HEK293 (cell line): ENCODE data around the gene ANO6.

Source experiments
- GLI2 ChIP-seq: fragments of 450-650 bp; formaldehyde crosslinking; IDR thresholded peaks from 2 replicates; pipeline ENCODE4; 2017; ENCODE audit warnings: missing biosample characterization, missing genetic modification characterization, low read depth, borderline replicate concordance
- KLF10 ChIP-seq: fragments of 450-650 bp; IDR thresholded peaks from 2 replicates; pipeline ENCODE4 v1.5.1; 2018; ENCODE audit warnings: missing biosample characterization, mild to moderate bottlenecking, missing genetic modification characterization
- OVOL3 ChIP-seq: fragments of 450-650 bp; formaldehyde crosslinking; IDR thresholded peaks from 2 replicates; pipeline ENCODE4 v1.5.1; 2016; ENCODE audit warnings: missing biosample characterization, missing genetic modification characterization
- SALL2 ChIP-seq: fragments of 450-650 bp; formaldehyde crosslinking; IDR thresholded peaks from 2 replicates; pipeline ENCODE4 v1.5.0; 2017; ENCODE audit warnings: missing biosample characterization, mild to moderate bottlenecking, missing genetic modification characterization, borderline replicate concordance
- SP7 ChIP-seq: fragments of 450-650 bp; formaldehyde crosslinking; IDR thresholded peaks from 2 replicates; pipeline ENCODE4 v1.5.1; 2016; ENCODE audit warnings: missing biosample characterization, missing genetic modification characterization
- TRIM28 ChIP-seq: IDR thresholded peaks from 2 replicates; pipeline ENCODE4 v1.6.1; 2011; ENCODE audit warnings: low read length, control low read depth, borderline replicate concordance
- ZBTB17 ChIP-seq: fragments of 450-650 bp; formaldehyde crosslinking; IDR thresholded peaks from 2 replicates; pipeline ENCODE4 v1.5.1; 2016; ENCODE audit warnings: missing biosample characterization, missing genetic modification characterization
- ZNF133 ChIP-seq: fragments of 450-650 bp; formaldehyde crosslinking; IDR thresholded peaks from 2 replicates; pipeline ENCODE4 v1.5.1; 2016; ENCODE audit warnings: missing biosample characterization, missing genetic modification characterization
- ZNF157 ChIP-seq: fragments of 450-650 bp; formaldehyde crosslinking; IDR thresholded peaks from 2 replicates; pipeline ENCODE4 v1.5.1; 2016; ENCODE audit warnings: missing biosample characterization, missing genetic modification characterization
- ZNF169 ChIP-seq: fragments of 450-650 bp; formaldehyde crosslinking; IDR thresholded peaks from 2 replicates; pipeline ENCODE4 v1.5.1; 2016; ENCODE audit warnings: missing biosample characterization, missing genetic modification characterization
- ZNF175 ChIP-seq: fragments of 450-650 bp; formaldehyde crosslinking; IDR thresholded peaks from 2 replicates; pipeline ENCODE4 v1.5.1; 2016; ENCODE audit warnings: missing biosample characterization, missing genetic modification characterization
- ZNF223 ChIP-seq: fragments of 450-650 bp; formaldehyde crosslinking; IDR thresholded peaks from 2 replicates; pipeline ENCODE4 v1.5.1; 2016; ENCODE audit warnings: missing biosample characterization, missing genetic modification characterization
- ZNF24 ChIP-seq: fragments of 450-650 bp; formaldehyde crosslinking; IDR thresholded peaks from 2 replicates; pipeline ENCODE4 v1.5.1; 2016; ENCODE audit warnings: missing biosample characterization, missing genetic modification characterization
- ZNF324 ChIP-seq: fragments of 450-650 bp; formaldehyde crosslinking; IDR thresholded peaks from 2 replicates; pipeline ENCODE4 v1.5.1; 2016; ENCODE audit warnings: missing biosample characterization, missing genetic modification characterization
- ZNF354C ChIP-seq: fragments of 450-650 bp; formaldehyde crosslinking; IDR thresholded peaks from 2 replicates; pipeline ENCODE4 v1.5.1; 2016; ENCODE audit warnings: missing biosample characterization, missing genetic modification characterization, low read depth, borderline replicate concordance
- ZNF398 ChIP-seq: fragments of 450-650 bp; formaldehyde crosslinking; IDR thresholded peaks from 2 replicates; pipeline ENCODE4 v1.5.1; 2017; ENCODE audit warnings: missing biosample characterization, missing genetic modification characterization
- ZNF416 ChIP-seq: fragments of 450-650 bp; formaldehyde crosslinking; IDR thresholded peaks from 2 replicates; pipeline ENCODE4 v1.5.1; 2016; ENCODE audit warnings: missing biosample characterization, missing genetic modification characterization
- ZNF426 ChIP-seq: fragments of 450-650 bp; formaldehyde crosslinking; IDR thresholded peaks from 2 replicates; pipeline ENCODE4 v1.5.1; 2017; ENCODE audit warnings: missing biosample characterization, missing genetic modification characterization, mild to moderate bottlenecking, inconsistent platforms, moderate library complexity
- ZNF521 ChIP-seq: fragments of 450-650 bp; formaldehyde crosslinking; IDR thresholded peaks from 2 replicates; pipeline ENCODE4 v1.5.1; 2017; ENCODE audit warnings: missing biosample characterization, mild to moderate bottlenecking, missing genetic modification characterization
- ZNF529 ChIP-seq: fragments of 450-650 bp; formaldehyde crosslinking; IDR thresholded peaks from 2 replicates; pipeline ENCODE4 v1.5.1; 2017; ENCODE audit warnings: missing genetic modification characterization, missing biosample characterization; ENCODE audit not compliant: insufficient replicate concordance
- ZNF548 ChIP-seq: fragments of 450-650 bp; formaldehyde crosslinking; IDR thresholded peaks from 2 replicates; pipeline ENCODE4 v1.5.1; 2016; ENCODE audit warnings: missing biosample characterization, missing genetic modification characterization
- ZNF571 ChIP-seq: fragments of 450-650 bp; formaldehyde crosslinking; IDR thresholded peaks from 2 replicates; pipeline ENCODE4 v1.5.0; 2017; ENCODE audit warnings: missing biosample characterization, missing genetic modification characterization
- ZNF596 ChIP-seq: fragments of 450-650 bp; IDR thresholded peaks from 2 replicates; pipeline ENCODE4 v1.5.0; 2018; ENCODE audit warnings: missing biosample characterization, mild to moderate bottlenecking, missing genetic modification characterization, moderate library complexity
- ZNF610 ChIP-seq: fragments of 450-650 bp; formaldehyde crosslinking; IDR thresholded peaks from 2 replicates; pipeline ENCODE4 v1.5.1; 2016; ENCODE audit warnings: missing biosample characterization, missing genetic modification characterization, borderline replicate concordance
- ZNF624 ChIP-seq: fragments of 450-650 bp; formaldehyde crosslinking; IDR thresholded peaks from 2 replicates; pipeline ENCODE4 v1.5.1; 2017; ENCODE audit warnings: missing biosample characterization, missing genetic modification characterization
- ZNF677 ChIP-seq: fragments of 450-650 bp; IDR thresholded peaks from 2 replicates; pipeline ENCODE4 v1.5.0; 2018; ENCODE audit warnings: missing biosample characterization, mild to moderate bottlenecking, missing genetic modification characterization, moderate library complexity
- ZNF704 ChIP-seq: fragments of 450-650 bp; formaldehyde crosslinking; IDR thresholded peaks from 2 replicates; pipeline ENCODE4 v1.5.1; 2016; ENCODE audit warnings: missing biosample characterization, missing genetic modification characterization
- ZNF830 ChIP-seq: fragments of 450-650 bp; IDR thresholded peaks from 2 replicates; pipeline ENCODE4 v1.5.0; 2018; ENCODE audit warnings: missing biosample characterization, missing genetic modification characterization, low read depth, mild to moderate bottlenecking, moderate library complexity
- ZSCAN23 ChIP-seq: fragments of 450-650 bp; formaldehyde crosslinking; IDR thresholded peaks from 2 replicates; pipeline ENCODE4 v1.5.1; 2016; ENCODE audit warnings: missing biosample characterization, missing genetic modification characterization
- ZSCAN30 ChIP-seq: fragments of 450-650 bp; IDR thresholded peaks from 2 replicates; pipeline ENCODE4 v1.5.1; 2018; ENCODE audit warnings: missing biosample characterization, mild to moderate bottlenecking, missing genetic modification characterization, moderate library complexity
- ZXDB ChIP-seq: fragments of 450-650 bp; formaldehyde crosslinking; IDR thresholded peaks from 2 replicates; pipeline ENCODE4 v1.5.1; 2016; ENCODE audit warnings: missing biosample characterization, missing genetic modification characterization
- TF ChIP-seq, protein P1 (sequence below): fragments of 450-650 bp; IDR thresholded peaks from 2 replicates; pipeline ENCODE4 v1.5.1; 2018; ENCODE audit warnings: missing biosample characterization, mild to moderate bottlenecking, missing genetic modification characterization
- TF ChIP-seq, protein P2 (sequence below): fragments of 450-650 bp; formaldehyde crosslinking; IDR thresholded peaks from 2 replicates; pipeline ENCODE4 v1.5.1; 2017; ENCODE audit warnings: missing biosample characterization, missing genetic modification characterization
- TF ChIP-seq, protein P3 (sequence below): fragments of 450-650 bp; formaldehyde crosslinking; IDR thresholded peaks from 2 replicates; pipeline ENCODE4 v1.5.1; 2016; ENCODE audit warnings: missing biosample characterization, missing genetic modification characterization

Gene ANO6

DNA sequence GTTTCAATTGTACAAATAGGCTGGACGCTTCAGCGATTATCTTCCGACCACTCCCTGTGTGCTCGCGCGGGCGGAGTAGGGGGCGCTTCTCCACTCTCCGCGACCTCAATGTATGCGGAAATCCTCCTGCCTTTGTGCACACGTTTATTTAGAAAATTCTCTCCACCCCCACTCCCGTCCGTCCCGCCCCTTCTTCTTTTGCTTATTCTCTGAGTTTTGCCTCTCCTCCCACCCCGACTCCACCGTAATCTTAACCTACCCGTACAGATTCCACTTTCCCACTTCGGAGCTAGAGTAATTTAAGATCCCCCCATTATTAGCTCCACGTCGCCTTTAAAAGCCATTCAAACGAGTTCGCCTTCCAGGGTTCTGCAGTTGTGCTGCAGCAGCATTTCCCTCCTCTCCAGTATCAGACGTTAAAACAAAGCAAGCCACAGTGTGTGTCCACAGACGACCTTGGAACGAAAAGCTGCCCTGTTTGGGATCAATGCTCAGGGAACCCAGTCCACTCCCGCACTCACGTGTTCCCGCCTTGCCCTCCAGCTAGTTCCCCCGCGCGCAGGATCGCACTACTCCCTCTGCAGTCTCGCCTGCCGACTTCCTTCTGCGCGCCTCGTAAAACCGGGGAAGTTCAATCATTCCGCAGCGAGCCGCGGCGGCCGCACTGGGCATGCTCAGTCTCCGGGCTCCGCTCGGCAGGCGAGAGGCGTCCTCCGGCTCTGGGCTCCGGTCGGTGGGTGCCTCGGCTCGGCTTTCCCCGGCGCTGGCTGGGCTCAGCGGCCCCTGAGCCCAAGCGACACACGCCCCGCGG lies at the start of gene ANO6 (continued):
- TF ChIP-seq, protein P1, sequence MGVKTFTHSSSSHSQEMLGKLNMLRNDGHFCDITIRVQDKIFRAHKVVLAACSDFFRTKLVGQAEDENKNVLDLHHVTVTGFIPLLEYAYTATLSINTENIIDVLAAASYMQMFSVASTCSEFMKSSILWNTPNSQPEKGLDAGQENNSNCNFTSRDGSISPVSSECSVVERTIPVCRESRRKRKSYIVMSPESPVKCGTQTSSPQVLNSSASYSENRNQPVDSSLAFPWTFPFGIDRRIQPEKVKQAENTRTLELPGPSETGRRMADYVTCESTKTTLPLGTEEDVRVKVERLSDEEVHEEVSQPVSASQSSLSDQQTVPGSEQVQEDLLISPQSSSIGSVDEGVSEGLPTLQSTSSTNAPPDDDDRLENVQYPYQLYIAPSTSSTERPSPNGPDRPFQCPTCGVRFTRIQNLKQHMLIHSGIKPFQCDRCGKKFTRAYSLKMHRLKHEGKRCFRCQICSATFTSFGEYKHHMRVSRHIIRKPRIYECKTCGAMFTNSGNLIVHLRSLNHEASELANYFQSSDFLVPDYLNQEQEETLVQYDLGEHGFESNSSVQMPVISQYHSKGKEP, result peak; percentile 25; the same call in 1 of the 2 replicates
- TF ChIP-seq OVOL3 (tag by site-specific recombination) (no peak), ZNF830 (no peak), ZNF521 (no peak), ZNF175 (no peak), ZNF571 (no peak), ZNF596 (no peak), ZNF169 (tag by site-specific recombination) (no peak), ZSCAN30 (peak; percentile 42; the same call in 1 of the 2 replicates), SP7 (tag by site-specific recombination) (peak; percentile 91), ZNF324 (tag by site-specific recombination) (peak; percentile 85; the same call in 1 of the 2 replicates), GLI2 (no peak), ZSCAN23 (tag by site-specific recombination) (no peak), ZNF677 (tag by site-specific recombination) (no peak), ZNF426 (tag by site-specific recombination) (no peak), ZNF354C (no peak), TRIM28 (peak; percentile 84), ZNF133 (tag by site-specific recombination) (no peak), ZNF398 (peak; percentile 95), ZNF223 (tag by site-specific recombination) (no peak), ZNF704 (tag by site-specific recombination) (no peak), ZNF416 (tag by site-specific recombination) (no peak), KLF10 (tag by site-specific recombination) (no peak), ZBTB17 (tag by site-specific recombination) (peak; percentile 100), ZXDB (tag by site-specific recombination) (peak; percentile 72), ZNF157 (tag by site-specific recombination) (no peak), ZNF529 (tag by site-specific recombination) (no peak), SALL2 (no peak), ZNF624 (tag by site-specific recombination) (no peak), ZNF24 (tag by site-specific recombination) (peak; percentile 88), ZNF548 (no peak), ZNF610 (tag by site-specific recombination) (peak; percentile 75)
- TF ChIP-seq, protein P2, sequence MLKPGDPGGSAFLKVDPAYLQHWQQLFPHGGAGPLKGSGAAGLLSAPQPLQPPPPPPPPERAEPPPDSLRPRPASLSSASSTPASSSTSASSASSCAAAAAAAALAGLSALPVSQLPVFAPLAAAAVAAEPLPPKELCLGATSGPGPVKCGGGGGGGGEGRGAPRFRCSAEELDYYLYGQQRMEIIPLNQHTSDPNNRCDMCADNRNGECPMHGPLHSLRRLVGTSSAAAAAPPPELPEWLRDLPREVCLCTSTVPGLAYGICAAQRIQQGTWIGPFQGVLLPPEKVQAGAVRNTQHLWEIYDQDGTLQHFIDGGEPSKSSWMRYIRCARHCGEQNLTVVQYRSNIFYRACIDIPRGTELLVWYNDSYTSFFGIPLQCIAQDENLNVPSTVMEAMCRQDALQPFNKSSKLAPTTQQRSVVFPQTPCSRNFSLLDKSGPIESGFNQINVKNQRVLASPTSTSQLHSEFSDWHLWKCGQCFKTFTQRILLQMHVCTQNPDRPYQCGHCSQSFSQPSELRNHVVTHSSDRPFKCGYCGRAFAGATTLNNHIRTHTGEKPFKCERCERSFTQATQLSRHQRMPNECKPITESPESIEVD (tag by site-specific recombination), result no peak; the same call in 1 of the 2 replicates
- TF ChIP-seq, protein P3, sequence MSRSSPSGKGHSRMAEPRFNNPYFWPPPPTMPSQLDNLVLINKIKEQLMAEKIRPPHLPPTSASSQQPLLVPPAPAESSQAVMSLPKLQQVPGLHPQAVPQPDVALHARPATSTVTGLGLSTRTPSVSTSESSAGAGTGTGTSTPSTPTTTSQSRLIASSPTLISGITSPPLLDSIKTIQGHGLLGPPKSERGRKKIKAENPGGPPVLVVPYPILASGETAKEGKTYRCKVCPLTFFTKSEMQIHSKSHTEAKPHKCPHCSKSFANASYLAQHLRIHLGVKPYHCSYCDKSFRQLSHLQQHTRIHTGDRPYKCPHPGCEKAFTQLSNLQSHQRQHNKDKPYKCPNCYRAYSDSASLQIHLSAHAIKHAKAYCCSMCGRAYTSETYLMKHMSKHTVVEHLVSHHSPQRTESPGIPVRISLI (tag by site-specific recombination), result no peak
